SK-N-SH treated with all-trans-retinoic acid at 6 μM for 48 hours (cell line): ENCODE data around the gene ATP6AP2.

Source experiments
- ATAC-seq: fragments of 200-7000 bp; cut with Tn5 transposase; 3 replicates; pipeline ENCODE4 v1.9.1; 2020; ENCODE audit warnings: mild to moderate bottlenecking, moderate library complexity
- ARNTL ChIP-seq: fragments of 450-650 bp; formaldehyde crosslinking; IDR thresholded peaks from 2 replicates; pipeline ENCODE4 v1.5.0; 2020; ENCODE audit warnings: low read depth, mild to moderate bottlenecking, moderate library complexity, borderline replicate concordance
- BACH2 ChIP-seq: fragments of 250-450 bp; sonication (Bioruptor Pico); IDR thresholded peaks from 2 replicates; pipeline ENCODE4 v1.9.0; 2021; ENCODE audit warnings: mild to moderate bottlenecking, borderline replicate concordance
- CSDC2 ChIP-seq: fragments of 250-450 bp; sonication (Bioruptor Pico); IDR thresholded peaks from 2 replicates; pipeline ENCODE4 v1.5.0; 2020; ENCODE audit warnings: mild to moderate bottlenecking, moderate library complexity
- GLIS3 ChIP-seq: fragments of 250-450 bp; sonication (Bioruptor Pico); IDR thresholded peaks from 2 replicates; pipeline ENCODE4 v1.5.0; 2020; ENCODE audit warnings: mild to moderate bottlenecking, moderate library complexity
- ISL1 ChIP-seq: fragments of 250-450 bp; sonication (Bioruptor Pico); IDR thresholded peaks from 2 replicates; pipeline ENCODE4 v2.1.2; 2022; ENCODE audit warnings: mild to moderate bottlenecking, moderate library complexity
- OSR1 ChIP-seq: fragments of 250-450 bp; sonication (Bioruptor Pico); IDR thresholded peaks from 2 replicates; pipeline ENCODE4 v1.8.0; 2022; ENCODE audit warnings: moderate library complexity, mild to moderate bottlenecking, inconsistent platforms
- PPARA ChIP-seq: fragments of 250-450 bp; sonication (Bioruptor Pico); IDR thresholded peaks from 2 replicates; pipeline ENCODE4 v1.5.0; 2020; ENCODE audit warnings: mild to moderate bottlenecking, borderline replicate concordance
- RARB ChIP-seq: fragments of 250-450 bp; sonication (Bioruptor Pico); IDR thresholded peaks from 2 replicates; pipeline ENCODE4 v1.8.0; 2021; ENCODE audit warnings: mild to moderate bottlenecking, moderate library complexity
- SNAI2 ChIP-seq: fragments of 250-450 bp; sonication (Bioruptor Pico); IDR thresholded peaks from 2 replicates; pipeline ENCODE4 v1.5.0; 2020; ENCODE audit warnings: mild to moderate bottlenecking, moderate library complexity
- TCF4 ChIP-seq: fragments of 250-450 bp; sonication (Bioruptor Pico); IDR thresholded peaks from 2 replicates; pipeline ENCODE4 v1.8.0; 2021; ENCODE audit warnings: mild to moderate bottlenecking, moderate library complexity, borderline replicate concordance
- TOX ChIP-seq: fragments of 250-450 bp; sonication (Bioruptor Pico); IDR thresholded peaks from 2 replicates; pipeline ENCODE4 v1.8.0; 2021; ENCODE audit warnings: mild to moderate bottlenecking, moderate library complexity, borderline replicate concordance
- ZC3H10 ChIP-seq: fragments of 250-450 bp; sonication (Bioruptor Pico); IDR thresholded peaks from 2 replicates; pipeline ENCODE4 v1.5.1; 2021; ENCODE audit warnings: mild to moderate bottlenecking, moderate library complexity
- ZFP3 ChIP-seq: fragments of 250-450 bp; sonication (Bioruptor Pico); IDR thresholded peaks from 2 replicates; pipeline ENCODE4 v1.5.0; 2020; ENCODE audit warnings: mild to moderate bottlenecking, moderate library complexity
- ZFP30 ChIP-seq: fragments of 450-650 bp; formaldehyde crosslinking; IDR thresholded peaks from 2 replicates; pipeline ENCODE4 v1.5.0; 2022; ENCODE audit warnings: mild to moderate bottlenecking, moderate library complexity
- ZNF565 ChIP-seq: fragments of 450-650 bp; formaldehyde crosslinking; conservative IDR thresholded peaks from 2 replicates; pipeline ENCODE4 v1.5.0; 2020; ENCODE audit warnings: low read depth, mild to moderate bottlenecking, moderate library complexity
- ZNF70 ChIP-seq: fragments of 450-650 bp; formaldehyde crosslinking; IDR thresholded peaks from 2 replicates; pipeline ENCODE4 v1.5.0; 2020; ENCODE audit warnings: mild to moderate bottlenecking, moderate library complexity
- ZNF8 ChIP-seq: fragments of 450-650 bp; formaldehyde crosslinking; IDR thresholded peaks from 2 replicates; pipeline ENCODE4 v1.5.0; 2020; ENCODE audit warnings: mild to moderate bottlenecking, moderate library complexity
- TF ChIP-seq, protein P1 (sequence below): fragments of 250-450 bp; sonication (Bioruptor Pico); IDR thresholded peaks from 2 replicates; pipeline ENCODE4 v1.8.0; 2021; ENCODE audit warnings: low read depth, mild to moderate bottlenecking, moderate library complexity, borderline replicate concordance
- TF ChIP-seq, protein P2 (sequence below): fragments of 250-450 bp; sonication (Bioruptor Pico); IDR thresholded peaks from 2 replicates; pipeline ENCODE4 v1.5.1; 2021; ENCODE audit warnings: mild to moderate bottlenecking, moderate library complexity
- TF ChIP-seq, protein P3 (sequence below): fragments of 250-450 bp; sonication (Bioruptor Pico); IDR thresholded peaks from 2 replicates; pipeline ENCODE4 v1.5.1; 2020; ENCODE audit warnings: low read depth, mild to moderate bottlenecking, moderate library complexity
- TF ChIP-seq, protein P4 (sequence below): fragments of 250-450 bp; sonication (Bioruptor Pico); IDR thresholded peaks from 2 replicates; pipeline ENCODE4 v1.8.0; 2020; ENCODE audit warnings: mild to moderate bottlenecking, moderate library complexity, borderline replicate concordance

Gene ATP6AP2

DNA sequence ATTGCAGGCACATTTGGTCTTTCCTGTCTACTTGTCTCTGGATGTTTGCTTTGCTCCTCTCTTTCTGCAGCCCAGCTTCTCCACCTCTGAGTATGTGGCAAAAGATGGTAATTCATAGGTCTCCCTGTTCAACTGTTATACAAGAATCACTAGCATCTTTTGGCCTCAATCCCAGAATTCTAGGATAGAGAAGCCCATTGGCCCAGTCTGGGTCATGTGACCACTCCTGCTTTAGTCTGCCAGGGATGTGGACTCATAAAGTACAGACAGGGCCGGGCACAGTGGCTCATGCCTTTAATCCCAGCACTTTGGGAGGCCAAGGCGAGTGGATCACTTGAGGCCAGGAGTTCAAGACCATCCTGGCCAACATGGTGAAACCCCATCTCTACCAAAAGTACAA lies 5.4 kb upstream of the ATP6AP2 start:
- ATAC-seq: peak; percentile 78
- peak; percentile 67 for TF ChIP-seq ZFP3 (CRISPR knock-in tag)

DNA sequence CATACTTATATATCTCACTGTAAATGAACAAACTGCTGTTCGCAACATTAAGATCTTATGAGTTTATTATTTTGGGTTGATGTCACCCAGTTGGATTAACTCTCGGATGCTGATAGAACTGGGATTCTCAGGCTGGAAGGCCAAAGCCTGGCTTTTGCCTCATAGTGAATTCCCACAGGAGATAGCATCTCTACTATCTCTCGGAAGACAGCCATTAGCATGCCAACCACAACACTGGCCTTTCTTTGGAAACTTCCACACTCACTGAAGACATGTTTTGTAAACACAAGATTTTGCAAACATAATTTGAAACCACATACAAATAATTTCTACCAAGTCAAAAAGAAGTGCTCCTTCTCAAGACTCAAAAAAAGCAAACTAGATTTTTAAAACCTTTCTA lies 4.5 kb upstream of the ATP6AP2 start:
- ATAC-seq: no peak
- TF ChIP-seq ZNF565 (no peak), ZFP3 (CRISPR knock-in tag) (no peak), GLIS3 (CRISPR knock-in tag) (no peak), ISL1 (CRISPR knock-in tag) (no peak), ZFP30 (CRISPR knock-in tag) (no peak), OSR1 (CRISPR knock-in tag) (no peak), PPARA (CRISPR knock-in tag) (no peak), SNAI2 (CRISPR knock-in tag) (no peak), RARB (CRISPR knock-in tag) (no peak), BACH2 (CRISPR knock-in tag) (no peak), ARNTL (CRISPR knock-in tag) (no peak), TCF4 (CRISPR knock-in tag) (no peak), ZC3H10 (no peak)
- TF ChIP-seq, protein P1, sequence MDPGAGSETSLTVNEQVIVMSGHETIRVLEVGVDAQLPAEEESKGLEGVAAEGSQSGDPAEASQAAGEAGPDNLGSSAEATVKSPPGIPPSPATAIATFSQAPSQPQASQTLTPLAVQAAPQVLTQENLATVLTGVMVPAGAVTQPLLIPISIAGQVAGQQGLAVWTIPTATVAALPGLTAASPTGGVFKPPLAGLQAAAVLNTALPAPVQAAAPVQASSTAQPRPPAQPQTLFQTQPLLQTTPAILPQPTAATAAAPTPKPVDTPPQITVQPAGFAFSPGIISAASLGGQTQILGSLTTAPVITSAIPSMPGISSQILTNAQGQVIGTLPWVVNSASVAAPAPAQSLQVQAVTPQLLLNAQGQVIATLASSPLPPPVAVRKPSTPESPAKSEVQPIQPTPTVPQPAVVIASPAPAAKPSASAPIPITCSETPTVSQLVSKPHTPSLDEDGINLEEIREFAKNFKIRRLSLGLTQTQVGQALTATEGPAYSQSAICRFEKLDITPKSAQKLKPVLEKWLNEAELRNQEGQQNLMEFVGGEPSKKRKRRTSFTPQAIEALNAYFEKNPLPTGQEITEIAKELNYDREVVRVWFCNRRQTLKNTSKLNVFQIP (CRISPR knock-in tag): no peak
- TF ChIP-seq, protein P2, sequence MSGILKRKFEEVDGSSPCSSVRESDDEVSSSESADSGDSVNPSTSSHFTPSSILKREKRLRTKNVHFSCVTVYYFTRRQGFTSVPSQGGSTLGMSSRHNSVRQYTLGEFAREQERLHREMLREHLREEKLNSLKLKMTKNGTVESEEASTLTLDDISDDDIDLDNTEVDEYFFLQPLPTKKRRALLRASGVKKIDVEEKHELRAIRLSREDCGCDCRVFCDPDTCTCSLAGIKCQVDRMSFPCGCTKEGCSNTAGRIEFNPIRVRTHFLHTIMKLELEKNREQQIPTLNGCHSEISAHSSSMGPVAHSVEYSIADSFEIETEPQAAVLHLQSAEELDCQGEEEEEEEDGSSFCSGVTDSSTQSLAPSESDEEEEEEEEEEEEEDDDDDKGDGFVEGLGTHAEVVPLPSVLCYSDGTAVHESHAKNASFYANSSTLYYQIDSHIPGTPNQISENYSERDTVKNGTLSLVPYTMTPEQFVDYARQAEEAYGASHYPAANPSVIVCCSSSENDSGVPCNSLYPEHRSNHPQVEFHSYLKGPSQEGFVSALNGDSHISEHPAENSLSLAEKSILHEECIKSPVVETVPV (CRISPR knock-in tag): no peak
- TF ChIP-seq, protein P3, sequence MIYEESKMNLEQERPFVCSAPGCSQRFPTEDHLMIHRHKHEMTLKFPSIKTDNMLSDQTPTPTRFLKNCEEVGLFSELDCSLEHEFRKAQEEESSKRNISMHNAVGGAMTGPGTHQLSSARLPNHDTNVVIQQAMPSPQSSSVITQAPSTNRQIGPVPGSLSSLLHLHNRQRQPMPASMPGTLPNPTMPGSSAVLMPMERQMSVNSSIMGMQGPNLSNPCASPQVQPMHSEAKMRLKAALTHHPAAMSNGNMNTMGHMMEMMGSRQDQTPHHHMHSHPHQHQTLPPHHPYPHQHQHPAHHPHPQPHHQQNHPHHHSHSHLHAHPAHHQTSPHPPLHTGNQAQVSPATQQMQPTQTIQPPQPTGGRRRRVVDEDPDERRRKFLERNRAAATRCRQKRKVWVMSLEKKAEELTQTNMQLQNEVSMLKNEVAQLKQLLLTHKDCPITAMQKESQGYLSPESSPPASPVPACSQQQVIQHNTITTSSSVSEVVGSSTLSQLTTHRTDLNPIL (CRISPR knock-in tag): no peak
- TF ChIP-seq, protein P4, sequence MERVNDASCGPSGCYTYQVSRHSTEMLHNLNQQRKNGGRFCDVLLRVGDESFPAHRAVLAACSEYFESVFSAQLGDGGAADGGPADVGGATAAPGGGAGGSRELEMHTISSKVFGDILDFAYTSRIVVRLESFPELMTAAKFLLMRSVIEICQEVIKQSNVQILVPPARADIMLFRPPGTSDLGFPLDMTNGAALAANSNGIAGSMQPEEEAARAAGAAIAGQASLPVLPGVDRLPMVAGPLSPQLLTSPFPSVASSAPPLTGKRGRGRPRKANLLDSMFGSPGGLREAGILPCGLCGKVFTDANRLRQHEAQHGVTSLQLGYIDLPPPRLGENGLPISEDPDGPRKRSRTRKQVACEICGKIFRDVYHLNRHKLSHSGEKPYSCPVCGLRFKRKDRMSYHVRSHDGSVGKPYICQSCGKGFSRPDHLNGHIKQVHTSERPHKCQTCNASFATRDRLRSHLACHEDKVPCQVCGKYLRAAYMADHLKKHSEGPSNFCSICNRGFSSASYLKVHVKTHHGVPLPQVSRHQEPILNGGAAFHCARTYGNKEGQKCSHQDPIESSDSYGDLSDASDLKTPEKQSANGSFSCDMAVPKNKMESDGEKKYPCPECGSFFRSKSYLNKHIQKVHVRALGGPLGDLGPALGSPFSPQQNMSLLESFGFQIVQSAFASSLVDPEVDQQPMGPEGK: no peak

DNA sequence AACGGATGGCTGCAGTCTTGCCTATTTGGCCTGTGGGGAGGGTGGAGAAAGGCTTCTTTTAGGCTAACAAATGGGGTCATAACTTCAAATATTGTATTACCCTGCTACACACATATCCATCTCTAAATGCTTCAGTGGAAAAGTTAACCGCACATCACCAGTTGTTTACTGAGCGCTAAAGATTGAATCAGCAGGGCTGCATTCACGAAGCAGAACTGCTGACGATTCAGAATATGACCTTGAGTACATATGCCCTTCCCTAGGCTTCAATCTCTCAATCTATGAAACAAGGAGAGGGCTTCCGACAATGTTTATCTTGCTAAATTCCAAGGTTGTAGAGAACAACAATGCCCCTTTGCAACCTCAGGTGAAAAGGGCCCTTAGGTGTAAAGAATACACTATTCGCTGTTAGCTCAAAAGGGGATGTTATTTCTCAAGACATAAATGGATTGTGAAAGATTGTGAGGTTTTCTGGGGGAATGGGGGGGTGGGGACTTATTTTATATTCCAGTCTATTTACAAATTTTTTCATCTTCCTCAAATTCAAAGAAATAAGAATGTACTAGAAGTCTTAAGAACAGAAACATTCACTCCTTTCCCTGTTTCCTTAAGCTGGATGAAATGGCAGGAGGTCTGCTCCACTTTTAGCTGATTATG lies 2.6 kb upstream of the ATP6AP2 start:
- ATAC-seq: no peak
- TF ChIP-seq, protein P2 (CRISPR knock-in tag): no peak
- no peak for TF ChIP-seq CSDC2 (CRISPR knock-in tag)
- TF ChIP-seq ZNF70: no peak
- TF ChIP-seq SNAI2 (CRISPR knock-in tag): no peak
- TF ChIP-seq, protein P4: no peak
- no peak for TF ChIP-seq ZFP3 (CRISPR knock-in tag)

DNA sequence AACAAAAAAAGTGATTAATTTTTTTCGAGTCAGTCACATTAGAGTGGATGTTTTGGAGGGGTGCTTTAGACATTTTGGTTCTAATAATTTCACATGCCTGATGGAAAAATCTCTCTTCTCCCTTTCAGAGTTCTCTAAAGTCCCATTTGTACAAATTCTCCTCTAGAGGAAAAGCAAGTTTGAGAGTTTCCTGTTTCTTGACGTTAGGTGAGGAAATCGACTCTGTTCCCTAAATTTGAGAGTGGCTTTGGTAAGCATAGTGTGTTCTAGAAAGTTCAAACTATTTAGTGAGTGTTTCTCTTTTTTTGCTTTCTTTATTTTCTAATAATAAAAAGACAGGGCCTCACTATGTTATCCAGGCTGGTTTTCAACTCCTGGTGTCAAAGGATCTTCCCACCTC lies 1.6 kb upstream of the ATP6AP2 start:
- no peak for ATAC-seq
- no peak for TF ChIP-seq TOX (CRISPR knock-in tag)
- TF ChIP-seq ZNF8 (CRISPR knock-in tag): no peak
- no peak for TF ChIP-seq SNAI2 (CRISPR knock-in tag)
- TF ChIP-seq CSDC2 (CRISPR knock-in tag): no peak
- no peak for TF ChIP-seq ZNF70
- TF ChIP-seq ISL1 (CRISPR knock-in tag): no peak
- no peak for TF ChIP-seq TCF4 (CRISPR knock-in tag)
- no peak for TF ChIP-seq RARB (CRISPR knock-in tag)
- TF ChIP-seq, protein P2 (CRISPR knock-in tag): no peak
- TF ChIP-seq ZFP30 (CRISPR knock-in tag): no peak
- no peak for TF ChIP-seq OSR1 (CRISPR knock-in tag)
- no peak for TF ChIP-seq PPARA (CRISPR knock-in tag)
- TF ChIP-seq ZC3H10: no peak
- no peak for TF ChIP-seq ZFP3 (CRISPR knock-in tag)
